Sigmoid colon (tissue), 7 donors: Measurements from ENCODE around the gene C17orf107. TPM values are rescaled to one million over a fixed set of nuclear protein-coding genes. Genes with fewer than 3 reads are reported as not detected.
"Not testable (repeated sequence)": the region's sequence is repeated elsewhere in the genome, so short reads cannot be mapped to it uniquely, and the experiment has no call there.

Source experiments
- DNase-seq: peaks from one replicate; pipeline ENCODE4 v3.0.0-alpha.2; 2019
- H3K27ac ChIP-seq, 4 donors: fragments of 200-600 bp; sonication (generic); one replicate each; pipeline ENCODE4 v1.5.1; 2016 to 2019; ENCODE audit warnings: mild to moderate bottlenecking in 1 of 4
- H3K27me3 ChIP-seq, 3 donors: fragments of 200-600 bp; sonication (generic); one replicate each; pipeline ENCODE4 v1.5.1; 2019; ENCODE audit warnings: mild to moderate bottlenecking in 1 of 3
- H3K36me3 ChIP-seq, 4 donors: fragments of 200-600 bp; sonication (generic); one replicate each; pipeline ENCODE4 v1.5.1; 2016 to 2019
- H3K4me1 ChIP-seq, 4 donors: fragments of 200-600 bp; sonication (generic); one replicate each; pipeline ENCODE4 v1.5.1; 2017 to 2019
- H3K4me3 ChIP-seq, 4 donors: fragments of 200-600 bp; sonication (generic); one replicate each; pipeline ENCODE4 v1.5.1; 2017 to 2019; ENCODE audit warnings: mild to moderate bottlenecking in 2 of 4, moderate library complexity in 1 of 4
- H3K9me3 ChIP-seq, 4 donors: fragments of 200-600 bp in 3 of 4; sonication (generic) in 3 of 4; one replicate each; pipeline versions ENCODE4 v1.5.1 to v1.6.1; 2013 to 2019
- CTCF ChIP-seq, 4 experiments: fragments of 450-650 bp in 3 of 4; fragments of 200-600 bp in 1 of 4; IDR thresholded peaks; one replicate each; pipeline ENCODE4 v1.5.1; 2016 to 2019; ENCODE audit warnings: antibody characterized with exemption in 4 of 4, mild to moderate bottlenecking in 3 of 4, moderate library complexity in 2 of 4
- EP300 ChIP-seq, 4 donors: sonication (generic); formaldehyde crosslinking; IDR thresholded peaks; one replicate each; pipeline ENCODE4 v1.6.1; 2017; ENCODE audit warnings: antibody characterized with exemption in 4 of 4
- POLR2A ChIP-seq, 2 donors: fragments of 450-650 bp; IDR thresholded peaks; one replicate each; pipeline ENCODE4 v1.6.1; 2016; ENCODE audit warnings: antibody characterized with exemption in 2 of 2, mild to moderate bottlenecking in 2 of 2, moderate library complexity in 2 of 2
- POLR2AphosphoS5 ChIP-seq, 4 donors: sonication (generic); formaldehyde crosslinking; IDR thresholded peaks; one replicate each; pipeline ENCODE4 v1.6.1; 2017; ENCODE audit warnings: antibody characterized with exemption in 4 of 4
- WGBS, 2 donors: extraction: QIAGEN DNeasy Blood & Tissue Kit; methylation state at CpG; one replicate each; pipeline ENCODE4 v1.1.7; 2013; 5-methylcytosine and 5-hydroxymethylcytosine counted together
- intact Hi-C: fragments of 100-400 bp; cut with DNase I; formaldehyde crosslinking; loops from one replicate; pipeline ENCODE4 v1.15.1; 2023
- polyA plus RNA-seq, 3 donors: library from polyadenylated mRNA; stranded (reverse); fragments of 200-250 nt; gene quantifications; one replicate each; pipeline ENCODE4 v1.2.3, GENCODE V29; 2013
- total RNA-seq, 4 donors: library from RNA; depleted of rRNA; stranded (reverse); fragments of >200 nt; gene quantifications; one replicate each; pipeline ENCODE4 v1.1.0, GENCODE V29; 2016
- donor health status: healthy with polysubstance abuse.
- donor health status: Bipolar disorder and iron deficiency.
- donor health status: healthy.

Gene C17orf107
- total and polyA plus RNA-seq, 7 donors, result under 0.01 to 2.8 (median 0.71) TPM

DNA sequence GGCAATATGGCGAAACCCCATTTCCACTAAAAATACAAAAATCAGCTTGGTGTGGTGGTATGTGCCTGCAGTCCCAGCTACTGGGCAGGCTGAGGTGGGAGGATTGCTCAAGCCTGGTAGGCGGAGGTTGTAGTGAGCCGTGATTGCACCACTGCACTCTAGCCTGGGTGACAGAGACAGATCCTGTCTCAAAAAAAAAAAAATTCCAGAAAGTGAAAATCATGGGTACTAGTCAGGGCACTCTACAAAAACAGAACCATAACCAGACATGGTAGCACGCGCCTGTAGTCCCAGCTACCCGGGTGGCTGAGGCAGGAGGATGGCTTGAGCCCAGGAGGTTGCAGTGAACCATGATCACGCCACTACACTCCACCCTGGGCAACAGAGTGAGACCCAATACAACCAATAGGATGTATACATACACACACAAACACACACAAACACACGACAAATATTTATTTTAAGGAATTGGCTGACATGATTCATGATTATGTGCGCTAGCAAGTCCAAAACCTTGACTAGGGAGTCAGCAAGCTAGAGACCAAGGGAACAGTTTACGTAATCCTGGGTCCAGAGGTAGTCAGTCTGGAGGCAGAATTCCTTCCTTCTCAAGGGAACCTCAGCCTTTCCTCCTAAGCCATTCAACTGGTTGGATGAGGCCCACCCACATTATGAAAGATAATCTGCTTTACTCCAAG lies 21.2 kb downstream of the C17orf107 start:
- 79 to 85% methylated on average over 10 of the region's 10 CpGs for WGBS, 2 donors
- intact Hi-C loops, result no loop called here

GRCh38 chr17:4921320-4921719 lies 22.0 kb downstream of the C17orf107 start:
- Histone ChIP-seq H3K9me3 (no peaks in the 10 kb centered on the region), H3K4me3 (no peak overlapping the region), H3K27me3 (no peaks in the 10 kb centered on the region), H3K27ac (no peak overlapping the region), H3K4me1 (no peaks in the 10 kb centered on the region), H3K36me3 (no peaks in the 10 kb centered on the region)
- intact Hi-C loops, result no loop called here
- DNase-seq, result no peak
- WGBS, 2 donors, result 89 to 90% methylated on average over 4 of the region's 4 CpGs
- TF ChIP-seq POLR2AphosphoS5 (IDR thresholded peaks at IDR 0.05) (no peak), EP300 (IDR thresholded peaks at IDR 0.05) (no peak), POLR2A (IDR thresholded peaks at IDR 0.05) (no peak), CTCF (IDR thresholded peaks at IDR 0.05) (no peak)

More for the DNA sequence above, 21.2 kb downstream of the C17orf107 start:
- DNase-seq, result no peak
- Histone ChIP-seq H3K9me3 (no peaks in the 10 kb centered on the region), H3K36me3 (no peaks in the 10 kb centered on the region), H3K27me3 (no peaks in the 10 kb centered on the region), H3K4me3 (no peak overlapping the region), H3K27ac (no peak overlapping the region), H3K4me1 (no peaks in the 10 kb centered on the region)
- no peak for TF ChIP-seq EP300 (IDR thresholded peaks at IDR 0.05)
- no peak for TF ChIP-seq CTCF (IDR thresholded peaks at IDR 0.05)

DNA sequence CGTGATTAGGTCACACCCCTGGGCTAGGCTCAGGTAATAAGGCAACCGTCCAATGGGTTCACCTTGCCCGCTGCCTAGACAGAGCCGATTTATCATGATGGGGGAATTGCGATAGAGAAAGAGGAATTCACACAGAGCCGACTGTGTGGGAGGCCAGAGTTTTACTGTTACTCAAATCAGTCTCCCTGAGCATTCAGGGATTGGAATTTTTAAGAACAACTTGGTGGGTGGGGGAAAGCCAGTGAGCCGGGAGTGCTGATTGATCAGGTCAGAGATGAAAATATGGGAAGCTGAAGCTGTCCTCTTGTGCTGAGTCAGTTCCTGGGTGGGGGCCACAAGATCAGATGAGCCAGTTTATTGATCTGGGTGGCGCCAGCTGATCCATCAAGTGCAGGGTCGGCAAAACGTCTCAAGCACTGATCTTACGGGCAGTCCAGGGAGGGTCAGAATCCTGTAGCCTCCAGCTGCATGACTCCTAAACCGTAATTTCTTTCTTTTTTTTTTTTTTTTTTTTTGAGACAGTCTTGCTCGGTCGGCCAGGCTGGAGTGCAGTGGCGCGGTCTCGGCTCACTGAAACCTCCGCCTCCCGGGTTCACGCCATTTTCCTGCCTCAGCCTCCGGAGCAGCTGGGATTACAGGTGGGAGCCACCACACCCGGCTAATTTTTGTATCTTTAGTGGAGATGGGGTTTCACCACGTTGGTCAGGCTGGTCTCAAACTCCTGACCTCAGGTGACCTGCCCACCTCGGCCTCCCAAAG lies 27.4 kb downstream of the C17orf107 start:
- 84 to 89% methylated on average over 24 of the region's 24 CpGs for WGBS, 2 donors
- H3K4me1 ChIP-seq, intact Hi-C loops, DNase-seq, H3K36me3 ChIP-seq, H3K4me3 ChIP-seq, H3K27me3 ChIP-seq, H3K27ac ChIP-seq, H3K9me3 ChIP-seq: not testable (repeated sequence)

DNA sequence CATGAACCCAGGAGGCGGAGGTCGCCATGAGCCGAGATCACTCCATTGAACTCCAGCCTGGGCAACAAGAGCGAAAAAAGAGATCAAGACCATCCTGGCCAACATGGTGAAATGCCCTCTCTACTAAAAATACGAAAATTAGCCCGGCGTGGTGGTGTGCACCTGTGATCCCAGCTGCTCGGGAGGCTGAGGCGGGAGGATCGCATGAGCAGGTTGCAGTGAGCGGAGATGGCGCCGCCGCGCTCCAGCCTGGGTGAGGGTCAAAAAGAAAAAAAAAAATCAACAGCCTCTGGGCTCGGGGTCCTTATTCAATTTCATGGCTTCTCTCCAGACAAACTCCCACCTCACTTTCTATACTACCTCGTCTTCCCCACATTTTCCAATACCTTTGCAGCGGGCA lies 29.5 kb downstream of the C17orf107 start:
- no peak overlapping the region for H3K4me3 ChIP-seq
- no peaks in the 10 kb centered on the region for H3K27me3 ChIP-seq
- WGBS, 2 donors, result 98% methylated on average over 18 of the region's 18 CpGs
- intact Hi-C loops, result no loop called here
- DNase-seq, result no peak
- H3K4me1 ChIP-seq, result peaks cover 0 to 1% (median under 1%) of the 10 kb centered on the region in 4 donors
- TF ChIP-seq POLR2AphosphoS5 (IDR thresholded peaks at IDR 0.05) (no peak), POLR2A (IDR thresholded peaks at IDR 0.05) (no peak), EP300 (IDR thresholded peaks at IDR 0.05) (no peak)
- H3K9me3 ChIP-seq, result no peaks in the 10 kb centered on the region
- H3K27ac ChIP-seq, result no peak overlapping the region
- no peaks in the 10 kb centered on the region for H3K36me3 ChIP-seq

- DNase-seq, result no peak
- no peaks in the 10 kb centered on the region for H3K27me3 ChIP-seq
- H3K9me3 ChIP-seq, result no peaks in the 10 kb centered on the region
- H3K4me1 ChIP-seq, result peaks cover 0 to 9% (median 8%) of the 10 kb centered on the region in 4 donors
- H3K36me3 ChIP-seq, result peaks cover 0 to 12% (median 4%) of the 10 kb centered on the region in 4 donors
- WGBS, 2 donors, result 73 to 87% methylated on average over 14 of the region's 14 CpGs
- intact Hi-C loops, result no loop called here
- H3K4me3 ChIP-seq, result no peak within 1 kb of the TSS
- no peak for TF ChIP-seq EP300 (IDR thresholded peaks at IDR 0.05)
- H3K27ac ChIP-seq, result no peak within 1 kb of the TSS
Observed at GRCh38 chr17:4931963-4932362, 32.6 kb downstream of the C17orf107 start, which contains the start of gene GP1BA. TSS of gene GP1BA (plus strand) at chr17:4932277. CDS start at chr17:4932605, 328 bp downstream.

- Histone ChIP-seq H3K4me1 (peaks cover 0 to 14% (median 9%) of the 10 kb centered on the region in 4 donors), H3K27ac (no peak overlapping the region), H3K4me3 (no peak overlapping the region), H3K36me3 (peaks cover 6 to 20% (median 12%) of the 10 kb centered on the region in 4 donors), H3K9me3 (no peaks in the 10 kb centered on the region), H3K27me3 (no peaks in the 10 kb centered on the region)
- TF ChIP-seq EP300 (IDR thresholded peaks at IDR 0.05) (no peak), POLR2A (IDR thresholded peaks at IDR 0.05) (no peak), POLR2AphosphoS5 (IDR thresholded peaks at IDR 0.05) (no peak), CTCF (IDR thresholded peaks at IDR 0.05) (no peak)
- 91 to 95% methylated on average over 12 of the region's 12 CpGs for WGBS, 2 donors
- no peak for DNase-seq
- intact Hi-C loops, result no loop called here
Observed at GRCh38 chr17:4932756-4933155, 33.4 kb downstream of the C17orf107 start.
